Tibial nerve (tissue), 3 donors: Measurements from ENCODE around the gene DENND6A.

ENCODE experiments used
- POLR2A ChIP-seq, 2 donors: fragments of 450-650 bp; IDR thresholded peaks; one replicate each; pipeline ENCODE4 v1.6.1; 2017; ENCODE audit warnings: antibody characterized with exemption in 2 of 2, mild to moderate bottlenecking in 2 of 2, moderate library complexity in 2 of 2
- TF ChIP-seq, protein P1 (sequence below), 5 experiments: fragments of 200-600 bp in 3 of 5; fragments of 450-650 bp in 2 of 5; sonication (generic) in 3 of 5; IDR thresholded peaks; one replicate each; pipeline ENCODE4 v1.5.1; 2016 to 2019; ENCODE audit warnings: antibody characterized with exemption in 5 of 5, mild to moderate bottlenecking in 3 of 5, moderate library complexity in 2 of 5

DNA sequence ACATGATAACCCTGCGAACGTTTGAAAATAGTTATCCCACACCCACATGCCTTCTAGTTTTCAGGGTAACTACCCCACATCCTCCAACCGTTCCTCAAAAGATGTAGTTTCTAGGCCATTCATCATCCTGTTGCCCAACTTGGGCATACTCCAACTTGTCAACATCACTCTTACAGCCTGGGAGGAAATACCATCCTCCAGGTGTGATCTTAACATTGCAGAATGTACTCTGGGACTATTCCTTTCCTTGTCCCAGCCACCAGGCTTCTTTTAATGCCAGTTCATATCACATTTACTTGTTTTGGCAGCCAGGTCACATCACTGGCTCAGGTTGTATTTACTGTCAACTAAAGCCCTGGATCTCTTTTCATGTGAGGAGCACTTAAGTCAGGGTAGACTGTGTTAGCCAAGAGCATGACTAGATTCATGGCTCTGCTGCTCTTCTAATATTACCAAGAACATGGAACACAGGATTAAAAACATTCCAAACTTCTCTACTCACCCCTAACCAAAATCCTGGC lies 4.0 kb upstream of the DENND6A start:
- TF ChIP-seq, protein P1, sequence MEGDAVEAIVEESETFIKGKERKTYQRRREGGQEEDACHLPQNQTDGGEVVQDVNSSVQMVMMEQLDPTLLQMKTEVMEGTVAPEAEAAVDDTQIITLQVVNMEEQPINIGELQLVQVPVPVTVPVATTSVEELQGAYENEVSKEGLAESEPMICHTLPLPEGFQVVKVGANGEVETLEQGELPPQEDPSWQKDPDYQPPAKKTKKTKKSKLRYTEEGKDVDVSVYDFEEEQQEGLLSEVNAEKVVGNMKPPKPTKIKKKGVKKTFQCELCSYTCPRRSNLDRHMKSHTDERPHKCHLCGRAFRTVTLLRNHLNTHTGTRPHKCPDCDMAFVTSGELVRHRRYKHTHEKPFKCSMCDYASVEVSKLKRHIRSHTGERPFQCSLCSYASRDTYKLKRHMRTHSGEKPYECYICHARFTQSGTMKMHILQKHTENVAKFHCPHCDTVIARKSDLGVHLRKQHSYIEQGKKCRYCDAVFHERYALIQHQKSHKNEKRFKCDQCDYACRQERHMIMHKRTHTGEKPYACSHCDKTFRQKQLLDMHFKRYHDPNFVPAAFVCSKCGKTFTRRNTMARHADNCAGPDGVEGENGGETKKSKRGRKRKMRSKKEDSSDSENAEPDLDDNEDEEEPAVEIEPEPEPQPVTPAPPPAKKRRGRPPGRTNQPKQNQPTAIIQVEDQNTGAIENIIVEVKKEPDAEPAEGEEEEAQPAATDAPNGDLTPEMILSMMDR (IDR thresholded peaks at IDR 0.05) = no peak
- no peak for TF ChIP-seq POLR2A (IDR thresholded peaks at IDR 0.05)
